ENCODE data around the gene MED13L.

GRCh38 chr12:116055895-116056607 lies 221.4 kb downstream of the MED13L start:
- TF ChIP-seq CTCF (IDR thresholded peaks at IDR 0.05; ENCODE audit: borderline replicate concordance, extremely low read depth, low read length, poor library complexity, severe bottlenecking) (no peak), EZH2 (IDR thresholded peaks at IDR 0.05; ENCODE audit: borderline replicate concordance, low read depth, low read length, severe bottlenecking) (no peak)

Measured in DND-41 (cell line).